D341Med (cell line): ENCODE measurements around the gene RAB11A.
A peak's percentile ranks its signal among the peaks of the same experiment; 100 is the strongest.

Experiments
- DNase-seq: peaks from one replicate; pipeline ENCODE4 v3.0.0; 2012; ENCODE audit warnings: low spot score

The RAB11A gene

DNA sequence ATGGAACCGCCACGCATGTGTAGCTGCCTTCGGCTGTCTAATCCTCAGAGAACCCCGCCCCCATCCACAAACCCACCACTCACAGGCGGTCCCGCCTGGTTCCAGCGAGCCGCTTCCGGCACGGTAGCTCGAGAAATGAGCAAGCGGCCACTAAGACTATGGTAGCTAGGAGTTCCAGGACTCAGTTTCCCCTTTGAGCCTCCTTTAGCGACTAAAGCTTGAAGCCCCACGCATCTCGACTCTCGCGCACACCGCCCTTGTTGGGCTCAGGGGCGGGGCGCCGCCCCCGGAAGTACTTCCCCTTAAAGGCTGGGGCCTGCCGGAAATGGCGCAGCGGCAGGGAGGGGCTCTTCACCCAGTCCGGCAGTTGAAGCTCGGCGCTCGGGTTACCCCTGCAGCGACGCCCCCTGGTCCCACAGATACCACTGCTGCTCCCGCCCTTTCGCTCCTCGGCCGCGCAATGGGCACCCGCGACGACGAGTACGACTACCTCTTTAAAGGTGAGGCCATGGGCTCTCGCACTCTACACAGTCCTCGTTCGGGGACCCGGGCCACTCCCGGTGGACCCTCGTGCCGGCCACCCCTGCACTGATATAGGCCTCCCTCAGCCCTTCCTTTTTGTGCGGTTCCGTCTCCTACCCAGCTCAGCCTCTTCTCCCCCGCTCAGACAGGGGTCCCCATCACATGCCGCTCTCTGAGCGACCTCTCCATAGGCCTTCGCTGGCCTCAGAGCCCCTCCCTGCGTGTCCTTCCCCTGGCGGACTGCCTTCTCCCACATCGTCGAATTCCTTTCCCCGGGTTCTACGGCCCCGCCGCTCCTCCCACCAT lies at the start of gene RAB11A:
Gene RAB11A, plus strand, starts transcription at position 366 of the 828 bp plus-strand sequence. Its CDS starts 95 bp downstream, at position 461.
- DNase-seq = peak; percentile 97

DNA sequence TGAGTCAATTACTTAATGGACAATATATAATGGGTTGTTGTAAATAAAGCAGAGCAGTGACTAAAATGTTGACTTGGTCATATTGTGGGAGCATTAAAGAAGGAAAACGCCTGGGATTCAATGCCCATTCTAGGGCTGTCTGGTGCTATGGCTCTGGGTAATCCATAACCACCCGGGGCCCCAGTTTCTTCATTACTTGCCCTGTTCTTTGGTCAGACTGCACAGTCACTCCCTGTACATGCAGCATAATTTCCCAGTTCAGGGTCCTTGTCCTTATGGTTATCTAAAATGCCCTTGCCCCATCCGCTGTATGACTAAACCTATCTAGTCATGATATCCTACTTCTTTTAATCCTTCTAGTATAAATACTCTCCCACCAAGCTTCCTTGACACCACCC lies 49.7 kb upstream of the RAB11A start:
- no peak for DNase-seq

DNA sequence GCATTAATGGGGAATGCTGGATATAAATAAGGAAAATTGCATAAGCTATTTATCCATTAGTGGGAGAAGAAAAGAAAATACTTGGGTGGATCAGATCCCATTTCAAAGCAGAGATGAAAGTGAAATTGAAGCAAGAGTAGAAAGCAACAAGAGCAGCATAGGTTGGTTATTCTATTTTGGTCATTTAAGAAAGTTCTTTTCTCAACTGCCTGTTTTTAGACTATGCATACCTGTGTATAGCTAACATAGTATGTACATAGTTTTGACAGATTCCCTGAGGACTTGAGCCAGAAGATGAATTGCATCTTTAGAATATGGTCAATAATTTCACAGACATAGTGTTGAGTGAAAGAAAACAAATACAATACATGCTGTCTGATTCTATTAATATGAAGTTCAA lies 48.2 kb upstream of the RAB11A start:
- no peak for DNase-seq

DNA sequence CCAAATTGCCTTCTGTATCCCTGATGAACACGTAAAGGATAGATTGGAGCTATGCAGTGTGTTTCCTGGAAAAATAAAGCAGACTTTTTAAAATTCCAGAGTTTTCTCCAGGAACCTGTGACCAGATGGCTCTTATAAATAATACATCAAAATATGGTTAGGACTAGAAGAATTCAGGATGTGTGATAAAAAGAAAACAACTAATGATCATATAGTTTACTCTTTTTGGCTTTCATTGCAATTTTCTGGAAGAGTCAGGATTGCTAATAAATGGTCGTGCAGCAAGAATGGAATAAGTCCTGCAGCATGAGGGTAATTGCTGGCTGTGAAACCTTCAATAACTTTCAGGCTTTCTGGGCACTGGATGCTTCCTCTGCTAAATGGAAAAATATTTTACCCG lies 47.0 kb upstream of the RAB11A start:
- no peak for DNase-seq

GRCh38 chr15:65824031-65824743 lies 45.1 kb upstream of the RAB11A start:
- DNase-seq = peak; percentile 75

- no peak for DNase-seq
Observed at GRCh38 chr15:65824941-65825544, 44.2 kb upstream of the RAB11A start.

DNA sequence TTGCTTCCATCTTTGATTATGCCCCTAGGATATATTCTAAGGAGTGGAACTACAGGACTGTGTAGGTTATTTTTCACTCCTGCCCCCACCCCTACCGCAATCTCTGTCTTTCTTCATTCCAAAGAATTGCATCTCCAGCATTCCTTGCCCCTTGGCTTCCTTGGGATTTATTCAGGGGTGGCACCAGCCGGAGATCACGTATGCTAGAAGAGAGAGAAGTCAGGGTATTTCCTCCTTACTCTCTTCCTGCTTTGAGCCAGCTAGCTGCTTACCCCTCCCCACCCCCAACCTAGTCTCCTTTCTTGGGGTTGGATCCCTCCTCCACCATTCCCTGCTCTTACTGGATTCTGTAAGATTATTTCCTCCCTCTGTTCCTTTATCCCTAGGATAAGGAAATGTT lies 42.2 kb upstream of the RAB11A start:
- DNase-seq = no peak

DNA sequence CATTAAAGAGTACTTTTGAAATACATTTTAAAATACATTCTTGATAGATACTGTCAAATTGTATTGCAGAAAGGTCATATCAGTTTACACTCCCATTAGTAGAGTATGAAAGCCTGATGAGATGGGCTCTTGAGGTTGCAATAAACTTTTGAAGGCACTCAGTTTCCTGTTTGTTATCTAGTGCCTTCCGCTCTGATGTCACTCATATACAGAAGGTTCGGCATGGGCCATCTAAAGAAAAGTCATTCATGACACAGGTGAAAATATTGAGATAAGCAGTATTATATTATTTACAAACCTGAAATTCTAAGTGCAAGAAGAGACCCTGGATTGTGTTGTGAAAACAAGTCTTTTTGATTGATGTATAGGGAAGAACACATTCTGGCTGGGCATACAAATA lies 40.7 kb upstream of the RAB11A start:
- no peak for DNase-seq

DNA sequence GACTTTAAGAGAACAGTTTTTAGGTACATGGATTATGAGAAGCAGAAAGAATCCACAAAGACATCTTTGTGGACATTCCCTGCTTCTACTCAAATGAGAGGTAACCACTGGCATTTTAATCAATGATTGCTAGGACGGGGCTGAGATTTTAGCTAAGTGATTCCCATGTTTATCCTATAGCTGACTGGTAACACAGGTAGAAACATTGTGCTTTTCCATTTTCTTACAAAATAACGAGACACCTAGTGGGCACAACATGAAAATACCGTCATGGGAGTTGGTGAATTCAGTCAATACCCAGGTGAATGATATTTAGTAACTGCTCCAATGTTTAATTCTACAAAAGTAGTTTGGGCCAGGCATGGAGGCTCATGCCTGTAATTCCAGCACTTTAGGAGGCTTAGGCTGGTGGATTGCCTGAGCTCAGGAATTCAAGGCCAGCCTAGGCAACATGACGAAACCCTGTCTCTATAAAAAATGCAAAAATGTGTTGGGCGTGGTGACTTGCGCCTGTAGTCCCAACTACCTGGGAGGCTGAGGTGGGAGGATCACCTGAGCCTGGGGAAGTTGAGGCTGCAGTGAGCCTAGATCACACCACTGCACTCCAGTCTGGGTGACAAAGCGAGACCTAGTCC lies 40.0 kb upstream of the RAB11A start:
- peak; percentile 45 for DNase-seq

DNA sequence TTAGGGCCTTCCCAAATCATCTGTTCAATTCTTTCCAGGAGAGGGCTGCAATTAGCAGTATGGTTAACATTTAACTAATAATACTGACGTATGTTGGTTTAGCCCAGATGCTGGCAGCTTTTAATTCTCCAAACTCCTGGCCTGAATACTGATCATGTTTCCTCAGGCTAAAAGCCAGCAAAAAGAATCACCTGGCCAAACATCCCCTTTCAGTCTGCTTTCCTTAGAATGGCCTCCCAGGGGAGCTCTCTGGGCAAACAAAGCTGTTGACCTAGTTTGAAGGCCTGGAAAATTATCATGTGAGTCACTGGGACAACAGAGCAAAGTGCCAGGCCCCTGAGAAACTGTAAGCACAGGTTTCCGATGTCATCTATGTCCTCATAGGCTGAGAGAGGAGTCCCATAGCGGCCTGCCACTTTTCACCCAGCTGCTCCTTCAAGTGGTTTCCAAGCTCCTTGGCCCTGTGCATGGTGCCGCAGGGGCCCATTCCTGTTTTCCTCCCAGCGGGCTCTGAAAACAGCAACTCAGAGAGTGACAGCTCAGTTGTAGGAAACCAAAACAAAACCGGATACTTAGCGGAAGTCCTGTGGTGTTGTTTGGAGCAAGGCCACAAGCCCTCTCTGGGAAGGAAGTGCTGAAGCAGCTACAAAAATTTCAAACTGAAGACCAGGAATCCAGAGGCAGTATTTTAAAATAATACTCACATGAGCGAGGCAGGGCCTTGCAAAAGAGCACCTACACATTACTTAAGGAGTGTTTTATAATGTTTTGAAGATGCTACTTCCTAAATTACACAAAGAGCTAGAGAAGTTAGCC lies 36.5 kb upstream of the RAB11A start:
- DNase-seq = peak; percentile 44

GRCh38 chr15:65833501-65834205 lies 35.6 kb upstream of the RAB11A start:
- peak; percentile 47 for DNase-seq

DNA sequence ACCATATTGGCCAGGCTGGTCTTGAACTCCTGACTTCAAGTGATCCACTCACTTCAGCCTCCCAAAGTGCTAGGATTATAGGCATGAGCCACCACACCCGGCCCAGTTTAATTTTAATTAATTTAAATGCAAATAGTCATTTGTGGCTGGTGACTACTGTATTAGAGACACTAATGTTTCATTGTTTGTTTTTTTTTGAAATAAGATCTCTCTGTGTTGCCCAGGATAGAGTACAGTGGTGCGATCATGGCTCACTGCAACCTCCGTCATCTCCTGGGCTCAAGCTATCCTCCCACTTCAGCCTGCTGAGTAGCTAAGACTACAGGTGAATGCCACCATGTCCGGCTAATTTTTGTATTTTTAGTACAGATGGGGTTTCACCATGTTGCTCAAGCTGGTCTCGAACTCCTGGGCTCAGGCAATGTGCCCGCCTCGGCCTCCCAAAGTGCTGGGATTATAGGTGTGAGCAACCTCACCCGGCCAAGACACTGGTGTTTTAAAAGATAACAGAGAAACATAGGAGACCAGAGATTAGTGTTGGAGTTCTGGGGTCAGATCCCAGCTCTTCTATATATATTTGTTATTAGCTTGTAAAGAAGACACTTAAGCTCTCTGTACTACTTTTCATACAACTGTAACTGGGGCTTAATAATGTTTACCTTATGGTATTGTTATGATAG lies 34.5 kb upstream of the RAB11A start:
- DNase-seq = no peak

GRCh38 chr15:65835447-65835846 lies 33.8 kb upstream of the RAB11A start:
- no peak for DNase-seq

- peak; percentile 48 for DNase-seq
Observed at GRCh38 chr15:65836665-65837064, 32.6 kb upstream of the RAB11A start.

DNA sequence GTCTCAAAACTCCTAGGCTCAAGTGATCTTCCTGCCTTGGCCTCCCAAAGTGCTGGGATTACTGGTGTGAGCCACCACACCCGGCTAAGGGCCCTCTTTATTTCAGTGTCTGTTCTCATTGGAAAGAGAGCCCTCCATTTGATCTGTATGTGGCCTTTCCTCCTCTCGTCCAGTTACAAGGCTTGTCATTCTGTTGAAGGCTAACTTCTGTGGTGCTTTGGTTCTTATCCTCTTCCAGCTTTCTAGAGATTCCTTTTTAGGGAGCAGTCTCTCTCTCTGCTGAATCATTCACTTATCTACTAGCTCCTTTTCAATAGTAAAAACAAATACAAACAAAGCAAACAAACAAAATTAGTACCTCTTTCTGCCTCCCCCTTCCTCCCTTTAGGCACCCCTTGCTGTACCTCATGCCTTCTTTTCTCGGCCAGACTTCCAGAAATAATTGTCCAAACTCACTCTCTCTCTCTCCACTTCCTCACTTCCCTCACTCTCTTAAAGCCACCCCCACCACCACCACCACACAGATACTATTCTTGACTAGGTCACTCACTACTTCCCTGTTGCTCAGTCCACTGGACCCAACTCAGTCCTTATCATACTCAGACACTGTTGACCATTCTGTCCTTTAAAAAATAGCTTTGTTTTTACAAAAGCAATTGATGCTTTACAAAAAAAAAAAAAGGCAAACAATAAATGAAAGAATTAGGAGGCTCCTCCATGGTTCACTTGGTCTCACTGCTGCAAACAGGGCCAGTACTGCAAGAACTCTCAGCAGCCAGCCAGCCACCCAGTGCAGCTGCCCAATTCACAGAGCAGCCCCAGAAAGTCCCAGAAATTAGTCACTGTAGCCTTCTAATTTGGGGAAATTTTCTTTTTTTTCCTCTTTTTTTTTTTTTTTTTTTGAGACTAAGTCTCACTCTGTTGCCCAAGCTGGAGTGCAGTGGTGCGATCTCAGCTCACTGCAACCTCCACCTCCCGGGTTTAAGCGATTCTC lies 31.7 kb upstream of the RAB11A start:
- no peak for DNase-seq

- DNase-seq = no peak
Observed at GRCh38 chr15:65839354-65839901, 29.9 kb upstream of the RAB11A start.

DNA sequence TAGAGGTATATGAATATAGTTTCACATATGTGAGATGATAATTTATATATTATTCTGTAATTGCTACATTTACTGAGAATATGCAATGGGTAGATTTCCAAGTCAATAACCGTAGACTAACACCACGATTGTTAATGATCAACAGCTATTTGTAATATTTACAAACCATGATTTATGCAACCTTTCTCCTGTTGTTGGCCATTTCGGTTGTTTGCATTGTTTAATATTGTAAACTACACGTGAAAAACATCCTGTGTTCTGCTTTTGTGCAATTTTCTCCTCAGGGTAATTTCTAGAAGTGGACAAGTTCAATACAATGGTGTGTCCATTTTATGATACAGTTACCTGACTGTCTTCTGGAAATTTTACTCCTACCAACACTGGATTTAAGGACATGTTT lies 29.3 kb upstream of the RAB11A start:
- no peak for DNase-seq

DNA sequence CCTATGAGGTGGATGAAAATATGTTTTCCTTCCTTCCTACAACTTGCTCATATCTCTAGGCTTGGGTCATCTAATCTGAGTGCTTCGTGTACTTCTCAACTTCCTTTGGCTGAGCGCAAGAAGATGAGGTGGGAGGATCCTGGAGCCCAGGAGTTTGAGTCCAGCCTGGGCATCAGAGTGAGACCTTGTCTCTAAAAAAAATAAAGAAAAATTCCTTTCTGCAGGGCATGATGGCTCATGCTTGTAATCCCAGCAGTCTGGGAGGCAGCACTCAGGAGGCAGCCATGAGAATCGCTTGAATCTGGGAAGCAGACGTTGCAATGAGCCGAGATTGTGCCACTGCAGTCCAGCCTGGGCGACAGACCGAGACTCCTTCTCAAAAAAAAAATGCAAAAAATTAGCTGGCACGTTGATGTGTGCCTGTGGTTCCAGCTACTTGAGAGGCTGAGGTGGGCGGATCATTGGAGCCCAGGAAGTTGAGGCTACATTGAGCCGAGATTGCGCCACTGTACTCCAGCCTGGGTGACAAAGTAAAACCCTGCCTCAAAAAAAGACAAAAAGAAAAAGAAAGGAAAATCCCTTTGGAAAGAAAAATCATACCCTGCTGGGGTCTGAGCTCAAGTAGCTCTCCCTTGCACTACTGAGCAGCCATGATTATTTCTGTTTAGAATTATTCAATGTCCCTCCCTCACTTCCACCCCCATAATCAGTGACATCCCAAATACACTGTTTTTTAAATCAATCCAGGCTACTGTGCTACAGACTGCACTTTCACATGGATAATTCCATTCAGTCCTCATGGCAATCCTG lies 28.0 kb upstream of the RAB11A start:
- DNase-seq = no peak
